Measurements from ENCODE around the gene TMEM178B.

TMEM178B gene

DNA sequence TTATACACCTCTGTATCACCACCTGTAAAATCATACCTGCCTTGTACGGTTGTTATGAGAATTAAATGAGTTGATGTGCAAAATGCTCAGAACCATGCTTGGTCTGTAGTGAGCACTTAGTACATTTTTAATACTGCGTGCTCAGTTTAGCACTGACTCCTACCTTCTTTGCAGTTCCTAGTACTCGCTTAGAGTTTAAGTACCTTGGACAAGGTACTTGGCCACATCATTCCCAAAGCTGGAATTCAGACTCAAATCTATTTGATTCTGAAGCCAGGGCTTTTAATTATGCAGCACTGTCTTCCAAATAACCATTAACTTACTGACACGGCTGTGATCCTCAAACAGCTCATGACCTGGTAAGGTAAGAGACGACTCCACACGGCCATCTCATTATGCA is 377.4 kb downstream of the TMEM178B start:
- no peak for DNase-seq (ENCODE audit: extremely low read depth, low read depth)
- TF ChIP-seq, protein P1, sequence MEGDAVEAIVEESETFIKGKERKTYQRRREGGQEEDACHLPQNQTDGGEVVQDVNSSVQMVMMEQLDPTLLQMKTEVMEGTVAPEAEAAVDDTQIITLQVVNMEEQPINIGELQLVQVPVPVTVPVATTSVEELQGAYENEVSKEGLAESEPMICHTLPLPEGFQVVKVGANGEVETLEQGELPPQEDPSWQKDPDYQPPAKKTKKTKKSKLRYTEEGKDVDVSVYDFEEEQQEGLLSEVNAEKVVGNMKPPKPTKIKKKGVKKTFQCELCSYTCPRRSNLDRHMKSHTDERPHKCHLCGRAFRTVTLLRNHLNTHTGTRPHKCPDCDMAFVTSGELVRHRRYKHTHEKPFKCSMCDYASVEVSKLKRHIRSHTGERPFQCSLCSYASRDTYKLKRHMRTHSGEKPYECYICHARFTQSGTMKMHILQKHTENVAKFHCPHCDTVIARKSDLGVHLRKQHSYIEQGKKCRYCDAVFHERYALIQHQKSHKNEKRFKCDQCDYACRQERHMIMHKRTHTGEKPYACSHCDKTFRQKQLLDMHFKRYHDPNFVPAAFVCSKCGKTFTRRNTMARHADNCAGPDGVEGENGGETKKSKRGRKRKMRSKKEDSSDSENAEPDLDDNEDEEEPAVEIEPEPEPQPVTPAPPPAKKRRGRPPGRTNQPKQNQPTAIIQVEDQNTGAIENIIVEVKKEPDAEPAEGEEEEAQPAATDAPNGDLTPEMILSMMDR (IDR thresholded peaks at IDR 0.05; ENCODE audit: low read depth, low read length, missing control alignments) = no peak
- H3K4me3 ChIP-seq (replicated peaks; ENCODE audit: low read depth, low read length) = no peak overlapping the region

DNA sequence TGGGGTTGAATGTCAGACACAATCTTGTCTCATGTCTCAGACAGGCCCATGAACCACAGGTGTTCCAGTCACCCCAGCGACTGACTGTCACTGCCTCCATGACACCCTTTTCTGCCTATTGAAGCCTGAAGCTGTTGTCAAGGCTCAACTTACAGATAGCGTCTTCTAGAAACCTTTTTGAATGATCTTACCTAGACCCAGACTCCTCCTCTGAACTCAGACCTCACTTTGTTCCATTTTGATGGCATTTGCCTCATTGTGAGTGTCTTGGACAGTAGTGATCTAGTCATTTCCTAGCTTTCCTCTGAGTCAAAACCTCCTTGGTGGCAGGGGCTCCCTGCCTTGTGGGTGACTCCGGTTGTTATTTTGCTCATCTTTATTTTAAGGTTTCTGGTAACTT is 379.0 kb downstream of the TMEM178B start:
- DNase-seq (ENCODE audit: extremely low read depth, low read depth) = no peak
- no peak overlapping the region for H3K4me3 ChIP-seq (replicated peaks; ENCODE audit: low read depth, low read length)
- TF ChIP-seq, protein P1 (IDR thresholded peaks at IDR 0.05; ENCODE audit: low read depth, low read length, missing control alignments) = no peak

DNA sequence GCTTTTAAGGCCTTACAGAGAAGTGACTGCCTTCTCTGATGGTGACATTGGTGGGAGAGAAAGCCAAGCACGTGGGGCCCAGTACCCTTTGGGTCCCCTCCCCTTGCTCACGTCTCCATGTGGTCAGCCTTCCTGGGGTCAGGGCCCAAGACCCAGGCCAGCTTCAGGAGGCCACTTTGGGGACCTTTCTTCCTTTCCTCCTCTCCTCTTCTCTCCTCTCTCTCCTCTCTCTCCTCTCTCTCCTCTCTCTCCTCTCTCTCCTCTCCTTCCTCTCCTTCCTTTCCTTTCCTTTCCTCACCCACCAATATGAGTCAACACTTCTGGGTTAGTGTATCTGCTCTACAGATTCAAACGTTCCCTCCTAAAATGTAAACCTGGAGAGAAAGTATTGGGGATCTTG is 380.5 kb downstream of the TMEM178B start:
- no peak overlapping the region for H3K4me3 ChIP-seq (replicated peaks; ENCODE audit: low read depth, low read length)
- no peak for DNase-seq (ENCODE audit: extremely low read depth, low read depth)
- TF ChIP-seq, protein P1 (IDR thresholded peaks at IDR 0.05; ENCODE audit: low read depth, low read length, missing control alignments) = no peak

DNA sequence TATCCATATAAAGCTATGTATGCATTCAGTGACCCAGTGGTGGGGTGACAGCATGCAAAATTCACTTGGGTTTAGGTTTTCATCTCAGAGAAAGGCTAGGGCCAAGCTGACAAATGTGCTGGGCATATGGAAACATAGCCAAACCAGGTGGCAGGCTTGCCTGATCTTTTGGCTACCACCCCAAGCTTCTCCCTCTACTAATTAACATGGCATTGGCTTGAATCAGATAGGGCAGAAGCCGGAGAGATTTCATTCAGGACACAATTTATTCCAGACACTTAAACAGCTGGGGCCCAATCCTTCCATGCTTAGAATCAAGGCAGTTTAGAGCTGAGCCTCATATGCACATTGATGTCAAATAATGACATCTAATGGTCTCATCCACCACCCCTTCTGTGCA is 381.9 kb downstream of the TMEM178B start:
- no peak for DNase-seq (ENCODE audit: extremely low read depth, low read depth)
- TF ChIP-seq, protein P1 (IDR thresholded peaks at IDR 0.05; ENCODE audit: low read depth, low read length, missing control alignments) = no peak
- H3K4me3 ChIP-seq (replicated peaks; ENCODE audit: low read depth, low read length) = no peak overlapping the region

DNA sequence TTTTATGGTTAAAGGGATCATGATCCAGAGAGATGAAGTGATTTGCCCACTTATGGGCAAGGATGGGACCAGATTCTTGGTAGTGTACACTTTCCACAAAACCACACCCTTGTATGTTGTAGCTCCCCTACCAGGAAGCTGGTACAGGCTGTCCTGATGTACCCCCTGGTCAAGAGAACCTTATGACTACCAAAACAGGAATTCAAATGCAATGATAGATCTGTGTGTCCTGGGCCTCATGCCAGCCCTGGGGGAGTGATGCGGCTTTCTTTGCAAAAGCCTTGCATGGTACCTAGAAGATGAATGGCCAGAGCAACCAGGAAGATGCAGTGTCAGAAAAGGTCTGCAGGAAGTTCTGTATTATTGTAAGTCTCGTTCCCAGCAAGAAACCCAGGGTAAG is 382.4 kb downstream of the TMEM178B start:
- no peak overlapping the region for H3K4me3 ChIP-seq (replicated peaks; ENCODE audit: low read depth, low read length)
- DNase-seq (ENCODE audit: extremely low read depth, low read depth) = no peak
- TF ChIP-seq, protein P1 (IDR thresholded peaks at IDR 0.05; ENCODE audit: low read depth, low read length, missing control alignments) = no peak

DNA sequence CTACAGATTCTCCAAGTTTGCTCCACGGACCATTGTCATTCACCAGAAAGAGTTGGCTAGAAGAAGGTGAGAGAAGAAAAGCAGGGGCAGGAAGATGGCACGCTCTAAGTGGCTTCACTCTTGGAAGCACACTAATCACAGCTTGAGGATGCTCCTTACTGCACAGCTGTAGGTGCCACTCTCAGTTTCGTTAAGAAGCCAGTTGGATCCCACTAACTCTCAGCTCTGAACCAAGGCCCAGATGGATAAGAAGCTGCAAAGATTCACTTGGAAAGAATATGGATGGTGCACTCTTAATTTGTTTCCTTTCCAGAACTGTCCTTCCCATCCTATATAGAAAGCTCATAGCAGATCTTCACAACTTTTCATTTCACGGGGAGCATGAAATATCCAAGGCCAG is 382.8 kb downstream of the TMEM178B start:
- DNase-seq (ENCODE audit: extremely low read depth, low read depth) = no peak
- H3K4me3 ChIP-seq (replicated peaks; ENCODE audit: low read depth, low read length) = no peak overlapping the region
- TF ChIP-seq, protein P1 (IDR thresholded peaks at IDR 0.05; ENCODE audit: low read depth, low read length, missing control alignments) = no peak

Data from HFF-Myc (cell line).